ENCODE measurements around the gene CNNM4. TPM values are rescaled to one million over a fixed set of nuclear protein-coding genes. Genes with fewer than 3 reads are reported as not detected.

Gene CNNM4
- polyA plus RNA-seq, 2 of the 4 experiments (the other 2 are of a cell fraction): 8.8 to 11.2 TPM

- H3K27ac ChIP-seq: no peak overlapping the region
- WGBS (ENCODE audit: missing lambda C conversion rate): 62% methylated on average over 6 of the region's 6 CpGs
- no peak for FAIRE-seq
- H3K4me2 ChIP-seq: no peak overlapping the region
- H3K4me1 ChIP-seq: peaks cover 15% of the 10 kb centered on the region; the same call in 2 of the 3 replicates
- CTCF ChIA-PET: interaction anchor here (0.6 to 1.3 kb wide), 3 partner anchors 13 to 197 kb away, joined by 3 to 4 read pairs (median 3); no protein-coding TSS in a partner anchor
- POLR2A ChIA-PET: interaction anchor here (0.6 kb wide), 1 partner anchor 484 kb away, joined by 3 read pairs; no protein-coding TSS in a partner anchor
- no peak for ATAC-seq
- DNase-seq (ENCODE audit: low read depth in 1 of 2, low spot score in 1 of 2): no peak
- no peaks in the 10 kb centered on the region for H3K9me3 ChIP-seq
- TF ChIP-seq RAD21 (conservative IDR thresholded peaks at IDR 0.05 in 1 of 2, IDR thresholded peaks at IDR 0.05 in 1 of 2) (no peak), PBX3 (IDR thresholded peaks at IDR 0.05) (no peak), FOSB (CRISPR knock-in tag; IDR thresholded peaks at IDR 0.05) (no peak), NFE2L2 (conservative IDR thresholded peaks at IDR 0.05; ENCODE audit: low read length) (no peak), HES2 (IDR thresholded peaks at IDR 0.05) (no peak), ELK1 (IDR thresholded peaks at IDR 0.05; ENCODE audit: low read depth, low read length) (no peak), MAFK (IDR thresholded peaks at IDR 0.05; ENCODE audit: partially characterized antibody) (peak; percentile 36), KDM1A (IDR thresholded peaks at IDR 0.05; ENCODE audit: low read depth) (no peak)
- no peak overlapping the region for H3K4me3 ChIP-seq
These were observed 13.6 kb upstream of the CNNM4 start for GRCh38 chr2:96747061-96747617.

GRCh38 chr2:96751800-96752199 is 8.9 kb upstream of the CNNM4 start:
- CTCF ChIA-PET: interaction anchor here (0.9 kb wide), 1 partner anchor 11 kb away, joined by 6 read pairs; no protein-coding TSS in a partner anchor
- no peak for FAIRE-seq
- POLR2A ChIA-PET: no interaction called here
- Histone ChIP-seq H3K27ac (no peak overlapping the region), H3K4me3 (no peak overlapping the region), H3K4me2 (no peak overlapping the region), H3K9me3 (no peaks in the 10 kb centered on the region), H3K4me1 (peaks cover 15% of the 10 kb centered on the region; the same call in 2 of the 3 replicates)
- 42% methylated on average over 9 of the region's 9 CpGs for WGBS (ENCODE audit: missing lambda C conversion rate)
- TF ChIP-seq FOSL2 (IDR thresholded peaks at IDR 0.05) (no peak), FOSL2 (CRISPR knock-in tag; IDR thresholded peaks at IDR 0.05) (peak; percentile 20; the same call in 1 of the 2 replicates), TFCP2L1 (CRISPR knock-in tag; IDR thresholded peaks at IDR 0.05) (no peak)
- peak in 1 of 2 experiments; percentile 47; a peak in 2 of 6 replicates for ATAC-seq
- DNase-seq (ENCODE audit: low read depth in 1 of 2, low spot score in 1 of 2): peak in 1 of 2 experiments; percentile 43

- 60% methylated on average over 7 of the region's 7 CpGs for WGBS (ENCODE audit: missing lambda C conversion rate)
- no peak for FAIRE-seq
These were observed 6.9 kb upstream of the CNNM4 start for GRCh38 chr2:96753661-96754282.

More at GRCh38 chr2:96753661-96754282, 6.9 kb upstream of the CNNM4 start:
- ChIA-PET CTCF (interaction anchor here (0.8 to 1.6 kb wide), 2 partner anchors 10 to 12 kb away, joined by 3 read pairs; no protein-coding TSS in a partner anchor), POLR2A (no interaction called here)
- no peak overlapping the region for H3K4me3 ChIP-seq
- H3K27ac ChIP-seq: no peak overlapping the region
- ATAC-seq (no peak), DNase-seq (ENCODE audit: low read depth in 1 of 2, low spot score in 1 of 2) (no peak)
- no peaks in the 10 kb centered on the region for H3K9me3 ChIP-seq
- H3K4me2 ChIP-seq: no peak overlapping the region
- 0 out of 3 replicates have a peak, but pooled peaks cover 3% of the 10 kb centered on the region for H3K4me1 ChIP-seq
- TF ChIP-seq ATOH8 (CRISPR knock-in tag; IDR thresholded peaks at IDR 0.05; ENCODE audit: low read depth) (no peak), EHMT2 (IDR thresholded peaks at IDR 0.05; ENCODE audit: low read depth) (no peak), BHLHE40 (IDR thresholded peaks at IDR 0.05; ENCODE audit: low read depth, low read length) (no peak), HEYL (CRISPR knock-in tag; IDR thresholded peaks at IDR 0.05) (no peak), FOSB (CRISPR knock-in tag; IDR thresholded peaks at IDR 0.05) (no peak), ESRRA (IDR thresholded peaks at IDR 0.05; ENCODE audit: borderline replicate concordance, low read length) (no peak), KDM5A (IDR thresholded peaks at IDR 0.05) (no peak), HMGXB4 (CRISPR knock-in tag; IDR thresholded peaks at IDR 0.05; ENCODE audit: borderline replicate concordance) (no peak), HOXB13 (CRISPR knock-in tag; IDR thresholded peaks at IDR 0.05; ENCODE audit: low read depth) (no peak), CHD4 (IDR thresholded peaks at IDR 0.05; ENCODE audit: borderline replicate concordance) (no peak), PHF8 (IDR thresholded peaks at IDR 0.05; ENCODE audit: borderline replicate concordance, low read depth) (no peak), SREBF2 (IDR thresholded peaks at IDR 0.05) (no peak), MAX (IDR thresholded peaks at IDR 0.05) (no peak), MAZ (IDR thresholded peaks at IDR 0.05; ENCODE audit: borderline replicate concordance, low read depth, low read length) (no peak), ZSCAN20 (CRISPR knock-in tag; IDR thresholded peaks at IDR 0.05) (no peak), PBX3 (IDR thresholded peaks at IDR 0.05) (no peak)

Data from A549 (cell line).